DMS 273 (cell line): ENCODE measurements around the gene FARS2.
"Not testable (repeated sequence)": the region's sequence is repeated elsewhere in the genome, so short reads cannot be mapped to it uniquely, and the experiment has no call there.

Experiments
- DNase-seq: peaks from one replicate; lab custom pipeline; 2025; ENCODE audit not compliant: unreplicated experiment; lab: John Stamatoyannopoulos, UW

FARS2 gene

GRCh38 chr6:5772408-5773120 lies 511.3 kb downstream of the FARS2 start:
- no peak for DNase-seq

- no peak for DNase-seq
These were observed 514.8 kb downstream of the FARS2 start for GRCh38 chr6:5776104-5776503.

- peak; percentile 84 for DNase-seq
These were observed 515.5 kb downstream of the FARS2 start for GRCh38 chr6:5776706-5777390.

GRCh38 chr6:5778317-5778857 lies 517.1 kb downstream of the FARS2 start:
- DNase-seq = no peak

- no peak for DNase-seq
These were observed 517.6 kb downstream of the FARS2 start for GRCh38 chr6:5778906-5779305.

GRCh38 chr6:5781019-5781418 lies 519.7 kb downstream of the FARS2 start:
- DNase-seq = no peak

- DNase-seq = no peak
These were observed 520.7 kb downstream of the FARS2 start for GRCh38 chr6:5781966-5782556.

- peak; percentile 90 for DNase-seq
These were observed 521.7 kb downstream of the FARS2 start for GRCh38 chr6:5782783-5783547.

GRCh38 chr6:5783584-5784089 lies 522.3 kb downstream of the FARS2 start:
- no peak for DNase-seq

GRCh38 chr6:5785249-5785648 lies 523.9 kb downstream of the FARS2 start:
- no peak for DNase-seq

- no peak for DNase-seq
These were observed 525.1 kb downstream of the FARS2 start for GRCh38 chr6:5786321-5786968.

GRCh38 chr6:5786969-5787720 lies 525.8 kb downstream of the FARS2 start:
- no peak for DNase-seq

- not testable (repeated sequence) for DNase-seq
These were observed 528.1 kb downstream of the FARS2 start for GRCh38 chr6:5789426-5789825.

GRCh38 chr6:5796555-5796954 lies 535.2 kb downstream of the FARS2 start:
- DNase-seq = not testable (repeated sequence)

GRCh38 chr6:5806406-5806805 lies 545.1 kb downstream of the FARS2 start:
- DNase-seq = not testable (repeated sequence)

GRCh38 chr6:5809450-5809849 lies 548.1 kb downstream of the FARS2 start:
- no peak for DNase-seq

GRCh38 chr6:5811997-5812396 lies 550.7 kb downstream of the FARS2 start:
- DNase-seq = no peak

- DNase-seq = no peak
These were observed 552.3 kb downstream of the FARS2 start for GRCh38 chr6:5813625-5814027.

- DNase-seq = no peak
These were observed 552.8 kb downstream of the FARS2 start for GRCh38 chr6:5814116-5814515.

- no peak for DNase-seq
These were observed 553.6 kb downstream of the FARS2 start for GRCh38 chr6:5814901-5815300.
